ENCODE results near the gene NUSAP1.

DNA sequence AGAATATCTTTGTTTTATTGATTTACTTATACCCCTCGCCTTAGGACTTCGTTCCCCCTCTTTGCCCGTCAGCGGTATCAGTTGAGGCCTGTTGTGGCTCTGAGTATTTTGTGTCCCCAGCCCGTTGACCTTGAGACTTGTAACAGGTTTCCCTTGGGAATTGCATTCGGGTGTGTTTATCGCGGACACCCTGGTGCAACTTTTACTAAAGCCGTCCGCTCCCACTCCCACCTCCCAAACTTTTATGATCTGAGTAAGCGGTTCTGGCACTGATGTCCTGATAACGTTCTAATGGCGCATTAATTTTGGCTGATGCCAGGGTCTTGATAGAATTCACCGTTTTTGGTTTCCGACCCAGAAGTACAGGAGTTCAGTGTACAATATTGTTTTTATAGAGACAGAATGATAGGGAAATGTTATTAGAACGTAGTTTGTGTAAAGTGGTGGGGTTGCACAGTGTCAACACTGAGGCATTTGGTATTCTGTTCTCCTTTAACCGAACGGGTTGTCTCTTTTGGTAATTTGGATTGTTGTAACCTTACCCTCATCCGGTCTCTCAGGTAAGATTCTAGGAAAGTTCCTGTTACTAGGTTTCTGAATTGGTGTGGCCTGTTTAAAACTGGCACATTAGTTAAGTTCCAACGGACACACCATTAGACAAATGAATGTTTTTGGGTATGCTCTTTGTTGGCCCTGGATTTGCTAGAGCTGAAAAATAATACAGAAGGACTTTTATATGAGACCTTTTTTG, 48.1 kb upstream of the NUSAP1 start:
- TF ChIP-seq EZH2 (IDR thresholded peaks at IDR 0.05; ENCODE audit: borderline replicate concordance, low read depth, low read length, severe bottlenecking), result no peak
- TF ChIP-seq CTCF (IDR thresholded peaks at IDR 0.05; ENCODE audit: borderline replicate concordance, extremely low read depth, low read length, poor library complexity, severe bottlenecking), result no peak

All from DND-41 (cell line).